Vagina (tissue), 2 donors: Measurements from ENCODE around the gene ARID3A.

ENCODE experiments used
- POLR2A ChIP-seq, 2 donors: fragments of 450-650 bp; IDR thresholded peaks; one replicate each; pipeline ENCODE4 v1.6.1; 2017; ENCODE audit warnings: antibody characterized with exemption in 2 of 2, mild to moderate bottlenecking in 2 of 2, moderate library complexity in 2 of 2
- POLR2AphosphoS5 ChIP-seq, 2 donors: sonication (generic); formaldehyde crosslinking; IDR thresholded peaks; one replicate each; pipeline ENCODE4 v1.9.0; 2017; ENCODE audit warnings: antibody characterized with exemption in 2 of 2, mild to moderate bottlenecking in 2 of 2, low read depth in 1 of 2; ENCODE audit not compliant: insufficient read depth in 1 of 2
- TF ChIP-seq, protein P1 (sequence below), 3 experiments: fragments of 450-650 bp in 2 of 3; fragments of 200-600 bp in 1 of 3; sonication (generic) in 1 of 3; IDR thresholded peaks; one replicate each; pipeline ENCODE4 v1.5.1; 2017 to 2019; ENCODE audit warnings: antibody characterized with exemption in 3 of 3, mild to moderate bottlenecking in 2 of 3, moderate library complexity in 2 of 3

DNA sequence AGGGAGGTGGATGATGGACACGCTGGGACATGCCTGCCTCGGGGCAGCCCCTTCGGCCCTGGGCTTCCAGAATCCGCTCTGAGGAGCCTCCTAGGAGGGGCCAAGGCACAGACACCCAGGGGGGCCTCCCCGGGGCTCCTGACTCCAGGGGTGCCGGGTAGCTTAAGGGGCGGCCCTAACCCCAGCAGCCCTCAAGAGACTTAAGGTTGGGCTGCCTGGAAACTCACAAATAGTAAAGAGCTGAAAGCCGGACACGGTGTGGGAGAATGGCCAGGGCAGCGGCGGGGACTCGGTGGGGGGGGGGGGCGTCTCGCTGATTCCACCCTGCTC, 7.7 kb downstream of the ARID3A start:
- TF ChIP-seq POLR2A (IDR thresholded peaks at IDR 0.05) = no peak
- TF ChIP-seq, protein P1, sequence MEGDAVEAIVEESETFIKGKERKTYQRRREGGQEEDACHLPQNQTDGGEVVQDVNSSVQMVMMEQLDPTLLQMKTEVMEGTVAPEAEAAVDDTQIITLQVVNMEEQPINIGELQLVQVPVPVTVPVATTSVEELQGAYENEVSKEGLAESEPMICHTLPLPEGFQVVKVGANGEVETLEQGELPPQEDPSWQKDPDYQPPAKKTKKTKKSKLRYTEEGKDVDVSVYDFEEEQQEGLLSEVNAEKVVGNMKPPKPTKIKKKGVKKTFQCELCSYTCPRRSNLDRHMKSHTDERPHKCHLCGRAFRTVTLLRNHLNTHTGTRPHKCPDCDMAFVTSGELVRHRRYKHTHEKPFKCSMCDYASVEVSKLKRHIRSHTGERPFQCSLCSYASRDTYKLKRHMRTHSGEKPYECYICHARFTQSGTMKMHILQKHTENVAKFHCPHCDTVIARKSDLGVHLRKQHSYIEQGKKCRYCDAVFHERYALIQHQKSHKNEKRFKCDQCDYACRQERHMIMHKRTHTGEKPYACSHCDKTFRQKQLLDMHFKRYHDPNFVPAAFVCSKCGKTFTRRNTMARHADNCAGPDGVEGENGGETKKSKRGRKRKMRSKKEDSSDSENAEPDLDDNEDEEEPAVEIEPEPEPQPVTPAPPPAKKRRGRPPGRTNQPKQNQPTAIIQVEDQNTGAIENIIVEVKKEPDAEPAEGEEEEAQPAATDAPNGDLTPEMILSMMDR (IDR thresholded peaks at IDR 0.05) = no peak
- TF ChIP-seq POLR2AphosphoS5 (IDR thresholded peaks at IDR 0.05; ENCODE audit: insufficient read depth in 1 of 2, low read depth in 1 of 2) = no peak
